ENCODE measurements around the gene LYZ.
"Not testable (repeated sequence)": the region's sequence is repeated elsewhere in the genome, so short reads cannot be mapped to it uniquely, and the experiment has no call there.

The LYZ gene

GRCh38 chr12:69313209-69313608 lies 35.0 kb upstream of the LYZ start:
- no peak overlapping the region for H4K91ac ChIP-seq (ENCODE audit: low read length)
- no peak overlapping the region for H2BK12ac ChIP-seq (ENCODE audit: low read length in 2 of 2)
- H4K8ac ChIP-seq (ENCODE audit: low read length): no peak overlapping the region
- H3K79me1 ChIP-seq (replicated peaks; ENCODE audit: low read length, poor library complexity, severe bottlenecking): no peaks in the 10 kb centered on the region
- no peak overlapping the region for H2BK120ac ChIP-seq (ENCODE audit: low read depth, low read length)
- H3K18ac ChIP-seq (ENCODE audit: low read depth in 1 of 2, low read length in 2 of 2): no peak overlapping the region
- H3K9ac ChIP-seq (ENCODE audit: low read length): no peak overlapping the region
- H2BK15ac ChIP-seq (ENCODE audit: low read depth, poor library complexity, severe bottlenecking): no peak overlapping the region
- H3K23ac ChIP-seq (ENCODE audit: low read length in 2 of 2): no peak overlapping the region
- H2BK5ac ChIP-seq (ENCODE audit: low read depth, low read length, poor library complexity, severe bottlenecking): no peak overlapping the region
- H3K36me3 ChIP-seq (ENCODE audit: control insufficient read depth in 1 of 2, insufficient read depth in 2 of 2, low read depth in 1 of 2, low read length in 2 of 2): no peaks in the 10 kb centered on the region
- H2AFZ ChIP-seq (ENCODE audit: low read depth, low read length): no peak overlapping the region
- H3K27me3 ChIP-seq (ENCODE audit: control insufficient read depth in 1 of 2, insufficient read depth in 1 of 2, low read length in 2 of 2): peaks cover 0 to 7% of the 10 kb centered on the region in 2 experiments
- no peak overlapping the region for H3K4me2 ChIP-seq (ENCODE audit: low read length, poor library complexity, severe bottlenecking)
- H2AK5ac ChIP-seq (ENCODE audit: low read length, severe bottlenecking): no peak overlapping the region
- H3K4ac ChIP-seq (ENCODE audit: low read depth in 1 of 2, low read length in 2 of 2): no peak overlapping the region
- no CpG with 5 or more reads among the region's 3 CpGs for WGBS
- H3K14ac ChIP-seq (ENCODE audit: low read length in 2 of 2): no peak overlapping the region
- no peak for DNase-seq
- no peak overlapping the region for H3K4me3 ChIP-seq (ENCODE audit: insufficient read depth in 1 of 2, low read depth in 1 of 2, low read length in 2 of 2)
- no peaks in the 10 kb centered on the region for H3K4me1 ChIP-seq (ENCODE audit: control insufficient read depth, insufficient read depth, low read depth, low read length)
- peaks cover 5% of the 10 kb centered on the region for H3K9me3 ChIP-seq (ENCODE audit: control insufficient read depth, low read length)
- H3K27ac ChIP-seq (ENCODE audit: low read length, poor library complexity, severe bottlenecking): no peak overlapping the region

GRCh38 chr12:69316784-69317183 lies 31.4 kb upstream of the LYZ start:
- not testable (repeated sequence) for H3K36me3 ChIP-seq (ENCODE audit: control insufficient read depth in 1 of 2, insufficient read depth in 2 of 2, low read depth in 1 of 2, low read length in 2 of 2); H3K27me3 ChIP-seq (ENCODE audit: control insufficient read depth in 1 of 2, insufficient read depth in 1 of 2, low read length in 2 of 2); H4K8ac ChIP-seq (ENCODE audit: low read length); H2BK15ac ChIP-seq (ENCODE audit: low read depth, poor library complexity, severe bottlenecking); H2BK5ac ChIP-seq (ENCODE audit: low read depth, low read length, poor library complexity, severe bottlenecking); H2BK120ac ChIP-seq (ENCODE audit: low read depth, low read length); H4K91ac ChIP-seq (ENCODE audit: low read length); H3K4me3 ChIP-seq (ENCODE audit: insufficient read depth in 1 of 2, low read depth in 1 of 2, low read length in 2 of 2); H3K9me3 ChIP-seq (ENCODE audit: control insufficient read depth, low read length); H2AK5ac ChIP-seq (ENCODE audit: low read length, severe bottlenecking); H3K14ac ChIP-seq (ENCODE audit: low read length in 2 of 2); H3K4me1 ChIP-seq (ENCODE audit: control insufficient read depth, insufficient read depth, low read depth, low read length); DNase-seq; H2AFZ ChIP-seq (ENCODE audit: low read depth, low read length); H3K23ac ChIP-seq (ENCODE audit: low read length in 2 of 2); H3K18ac ChIP-seq (ENCODE audit: low read depth in 1 of 2, low read length in 2 of 2); H3K4ac ChIP-seq (ENCODE audit: low read depth in 1 of 2, low read length in 2 of 2); H3K4me2 ChIP-seq (ENCODE audit: low read length, poor library complexity, severe bottlenecking); H3K9ac ChIP-seq (ENCODE audit: low read length); H2BK12ac ChIP-seq (ENCODE audit: low read length in 2 of 2); H3K79me1 ChIP-seq (replicated peaks; ENCODE audit: low read length, poor library complexity, severe bottlenecking); H3K27ac ChIP-seq (ENCODE audit: low read length, poor library complexity, severe bottlenecking)

GRCh38 chr12:69317233-69317632 lies 30.9 kb upstream of the LYZ start:
- not testable (repeated sequence) for H3K14ac ChIP-seq (ENCODE audit: low read length in 2 of 2); H2AFZ ChIP-seq (ENCODE audit: low read depth, low read length); H2BK5ac ChIP-seq (ENCODE audit: low read depth, low read length, poor library complexity, severe bottlenecking); H3K23ac ChIP-seq (ENCODE audit: low read length in 2 of 2); H2BK12ac ChIP-seq (ENCODE audit: low read length in 2 of 2); H2BK15ac ChIP-seq (ENCODE audit: low read depth, poor library complexity, severe bottlenecking); H3K79me1 ChIP-seq (replicated peaks; ENCODE audit: low read length, poor library complexity, severe bottlenecking); H3K27ac ChIP-seq (ENCODE audit: low read length, poor library complexity, severe bottlenecking); H3K36me3 ChIP-seq (ENCODE audit: control insufficient read depth in 1 of 2, insufficient read depth in 2 of 2, low read depth in 1 of 2, low read length in 2 of 2); H3K4me2 ChIP-seq (ENCODE audit: low read length, poor library complexity, severe bottlenecking); H3K9me3 ChIP-seq (ENCODE audit: control insufficient read depth, low read length); H3K4ac ChIP-seq (ENCODE audit: low read depth in 1 of 2, low read length in 2 of 2); DNase-seq; H4K8ac ChIP-seq (ENCODE audit: low read length); H2AK5ac ChIP-seq (ENCODE audit: low read length, severe bottlenecking); H3K18ac ChIP-seq (ENCODE audit: low read depth in 1 of 2, low read length in 2 of 2); H2BK120ac ChIP-seq (ENCODE audit: low read depth, low read length); H3K4me1 ChIP-seq (ENCODE audit: control insufficient read depth, insufficient read depth, low read depth, low read length); H3K27me3 ChIP-seq (ENCODE audit: control insufficient read depth in 1 of 2, insufficient read depth in 1 of 2, low read length in 2 of 2); H4K91ac ChIP-seq (ENCODE audit: low read length); H3K4me3 ChIP-seq (ENCODE audit: insufficient read depth in 1 of 2, low read depth in 1 of 2, low read length in 2 of 2); H3K9ac ChIP-seq (ENCODE audit: low read length)
- 75% methylated on average over 1 of the region's 2 CpGs for WGBS

- H3K4ac ChIP-seq (ENCODE audit: low read depth in 1 of 2, low read length in 2 of 2): no peak overlapping the region
- DNase-seq: no peak
- H2BK120ac ChIP-seq (ENCODE audit: low read depth, low read length): no peak overlapping the region
- 98% methylated on average over 1 of the region's 2 CpGs for WGBS
- H3K36me3 ChIP-seq (ENCODE audit: control insufficient read depth in 1 of 2, insufficient read depth in 2 of 2, low read depth in 1 of 2, low read length in 2 of 2): no peaks in the 10 kb centered on the region
- no peak overlapping the region for H3K4me3 ChIP-seq (ENCODE audit: insufficient read depth in 1 of 2, low read depth in 1 of 2, low read length in 2 of 2)
- no peak overlapping the region for H3K9ac ChIP-seq (ENCODE audit: low read length)
- no peak overlapping the region for H2BK12ac ChIP-seq (ENCODE audit: low read length in 2 of 2)
- H4K91ac ChIP-seq (ENCODE audit: low read length): no peak overlapping the region
- H3K9me3 ChIP-seq (ENCODE audit: control insufficient read depth, low read length): peaks cover 8% of the 10 kb centered on the region
- H3K23ac ChIP-seq (ENCODE audit: low read length in 2 of 2): no peak overlapping the region
- no peaks in the 10 kb centered on the region for H3K79me1 ChIP-seq (replicated peaks; ENCODE audit: low read length, poor library complexity, severe bottlenecking)
- no peaks in the 10 kb centered on the region for H3K4me1 ChIP-seq (ENCODE audit: control insufficient read depth, insufficient read depth, low read depth, low read length)
- H3K27me3 ChIP-seq (ENCODE audit: control insufficient read depth in 1 of 2, insufficient read depth in 1 of 2, low read length in 2 of 2): peaks cover 4 to 7% of the 10 kb centered on the region in 2 experiments
- no peak overlapping the region for H2BK5ac ChIP-seq (ENCODE audit: low read depth, low read length, poor library complexity, severe bottlenecking)
- no peak overlapping the region for H3K4me2 ChIP-seq (ENCODE audit: low read length, poor library complexity, severe bottlenecking)
- no peak overlapping the region for H2AK5ac ChIP-seq (ENCODE audit: low read length, severe bottlenecking)
- no peak overlapping the region for H4K8ac ChIP-seq (ENCODE audit: low read length)
- no peak overlapping the region for H3K14ac ChIP-seq (ENCODE audit: low read length in 2 of 2)
- H2AFZ ChIP-seq (ENCODE audit: low read depth, low read length): no peak overlapping the region
- H2BK15ac ChIP-seq (ENCODE audit: low read depth, poor library complexity, severe bottlenecking): no peak overlapping the region
- H3K18ac ChIP-seq (ENCODE audit: low read depth in 1 of 2, low read length in 2 of 2): no peak overlapping the region
- H3K27ac ChIP-seq (ENCODE audit: low read length, poor library complexity, severe bottlenecking): no peak overlapping the region
Measured at GRCh38 chr12:69318225-69318624, 30.0 kb upstream of the LYZ start.
